Esophagus muscularis mucosa (tissue), 3 donors: ENCODE results near the gene RBP2.

Experiments
- POLR2A ChIP-seq: fragments of 450-650 bp; IDR thresholded peaks from one replicate; pipeline ENCODE4 v1.6.1; 2017; ENCODE audit warnings: antibody characterized with exemption, moderate library complexity, mild to moderate bottlenecking, low read depth
- TF ChIP-seq, protein P1 (sequence below), 3 experiments: fragments of 200-600 bp in 2 of 3; fragments of 450-650 bp in 1 of 3; sonication (generic) in 2 of 3; IDR thresholded peaks; one replicate each; pipeline ENCODE4 v1.5.1; 2017 to 2019; ENCODE audit warnings: antibody characterized with exemption in 3 of 3, mild to moderate bottlenecking in 2 of 3, moderate library complexity in 1 of 3

- TF ChIP-seq, protein P1, sequence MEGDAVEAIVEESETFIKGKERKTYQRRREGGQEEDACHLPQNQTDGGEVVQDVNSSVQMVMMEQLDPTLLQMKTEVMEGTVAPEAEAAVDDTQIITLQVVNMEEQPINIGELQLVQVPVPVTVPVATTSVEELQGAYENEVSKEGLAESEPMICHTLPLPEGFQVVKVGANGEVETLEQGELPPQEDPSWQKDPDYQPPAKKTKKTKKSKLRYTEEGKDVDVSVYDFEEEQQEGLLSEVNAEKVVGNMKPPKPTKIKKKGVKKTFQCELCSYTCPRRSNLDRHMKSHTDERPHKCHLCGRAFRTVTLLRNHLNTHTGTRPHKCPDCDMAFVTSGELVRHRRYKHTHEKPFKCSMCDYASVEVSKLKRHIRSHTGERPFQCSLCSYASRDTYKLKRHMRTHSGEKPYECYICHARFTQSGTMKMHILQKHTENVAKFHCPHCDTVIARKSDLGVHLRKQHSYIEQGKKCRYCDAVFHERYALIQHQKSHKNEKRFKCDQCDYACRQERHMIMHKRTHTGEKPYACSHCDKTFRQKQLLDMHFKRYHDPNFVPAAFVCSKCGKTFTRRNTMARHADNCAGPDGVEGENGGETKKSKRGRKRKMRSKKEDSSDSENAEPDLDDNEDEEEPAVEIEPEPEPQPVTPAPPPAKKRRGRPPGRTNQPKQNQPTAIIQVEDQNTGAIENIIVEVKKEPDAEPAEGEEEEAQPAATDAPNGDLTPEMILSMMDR (IDR thresholded peaks at IDR 0.05) = no peak
- TF ChIP-seq POLR2A = no peak
Measured at GRCh38 chr3:139523718-139524117, 47.4 kb upstream of the RBP2 start.
